GM18858 (cell line): ENCODE data around the gene GHRL.

ENCODE experiments used
- ATAC-seq: cut with Tn5 transposase; IDR thresholded peaks from one replicate; pipeline ENCODE4 v1.9.1; 2021; ENCODE audit not compliant: unreplicated experiment

The GHRL gene

GRCh38 chr3:10328460-10329071 is 35.8 kb upstream of the GHRL start:
- no peak for ATAC-seq

GRCh38 chr3:10327592-10327991 is 34.8 kb upstream of the GHRL start:
- ATAC-seq = no peak

DNA sequence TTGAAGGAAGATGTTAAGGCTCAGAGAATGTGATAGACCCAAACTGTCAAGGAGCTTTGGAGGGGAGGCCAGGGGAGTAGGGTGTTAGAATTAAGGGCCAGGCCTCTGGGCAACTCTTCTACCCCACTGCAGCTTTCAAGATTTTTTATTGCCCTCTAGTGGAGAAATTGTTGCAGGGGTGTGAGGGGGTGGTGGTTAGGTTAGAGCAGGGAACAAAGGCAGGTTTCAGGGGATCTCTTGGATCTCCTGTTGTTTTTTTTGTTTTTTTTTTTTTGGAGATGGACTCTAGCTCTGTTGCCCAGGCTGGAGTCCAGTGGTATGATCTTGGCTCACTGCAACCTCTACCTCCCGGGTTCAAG is 29.6 kb upstream of the GHRL start:
- ATAC-seq = no peak

GRCh38 chr3:10321630-10322351 is 29.0 kb upstream of the GHRL start:
- ATAC-seq = no peak

DNA sequence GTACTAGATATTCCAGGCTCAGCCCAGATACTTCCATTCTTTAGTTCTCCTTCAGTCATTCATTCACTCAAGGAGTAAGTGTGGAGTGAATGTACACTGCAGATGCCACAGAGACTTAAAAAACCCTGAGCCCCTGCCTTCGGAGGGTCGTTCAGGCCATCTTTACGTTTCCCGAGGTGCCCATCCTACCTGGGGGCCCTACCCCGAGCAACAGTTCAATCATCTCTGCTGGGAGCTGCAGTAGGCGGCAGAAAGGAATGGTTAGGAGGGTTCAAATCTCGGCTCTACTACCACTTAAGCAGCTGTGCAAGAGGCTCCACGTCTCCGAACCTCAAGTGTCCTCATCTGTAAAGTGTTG is 27.6 kb upstream of the GHRL start:
- no peak for ATAC-seq

DNA sequence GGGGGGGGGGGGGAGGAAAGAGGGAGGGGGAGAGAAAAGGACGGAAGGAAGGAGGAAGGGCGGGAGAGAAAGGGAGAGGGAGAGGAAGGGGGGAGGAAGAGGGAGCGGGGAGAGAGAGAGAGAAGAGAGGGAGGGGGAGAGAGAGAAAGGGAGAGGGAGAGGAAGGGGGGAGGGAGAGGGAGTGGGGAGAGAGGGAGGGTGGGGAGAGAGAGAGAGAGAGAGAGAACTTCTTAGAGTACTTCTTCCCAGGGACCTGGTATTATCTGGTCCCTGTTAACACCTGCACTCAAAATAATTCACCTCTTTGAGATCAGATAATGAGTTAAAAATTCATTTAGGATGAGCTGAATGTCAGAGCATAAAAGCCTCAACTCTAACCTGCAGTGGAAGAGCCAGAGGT is 27.1 kb upstream of the GHRL start:
- ATAC-seq = no peak

DNA sequence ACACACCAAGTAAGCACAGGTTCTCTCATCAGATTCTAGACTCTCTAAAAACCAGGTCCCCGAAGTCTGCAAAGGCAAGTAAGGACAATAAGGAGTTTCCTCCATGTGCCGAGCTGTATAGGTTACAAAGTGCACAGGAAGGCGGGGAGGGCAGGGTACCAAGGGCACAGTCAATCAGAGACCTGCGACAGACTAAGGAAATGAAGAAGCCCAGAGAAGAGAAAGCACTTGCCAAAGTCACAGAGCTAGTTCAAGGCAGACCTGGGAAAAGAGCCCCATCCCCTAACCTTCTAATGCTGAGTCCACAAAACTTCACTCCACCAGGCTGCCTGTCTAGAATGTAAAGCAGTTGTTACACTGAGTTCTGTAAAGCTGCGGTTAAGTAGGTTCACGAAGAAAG is 26.5 kb upstream of the GHRL start:
- ATAC-seq = no peak

- ATAC-seq = no peak
Observed at GRCh38 chr3:10317961-10318350, 25.2 kb upstream of the GHRL start.

DNA sequence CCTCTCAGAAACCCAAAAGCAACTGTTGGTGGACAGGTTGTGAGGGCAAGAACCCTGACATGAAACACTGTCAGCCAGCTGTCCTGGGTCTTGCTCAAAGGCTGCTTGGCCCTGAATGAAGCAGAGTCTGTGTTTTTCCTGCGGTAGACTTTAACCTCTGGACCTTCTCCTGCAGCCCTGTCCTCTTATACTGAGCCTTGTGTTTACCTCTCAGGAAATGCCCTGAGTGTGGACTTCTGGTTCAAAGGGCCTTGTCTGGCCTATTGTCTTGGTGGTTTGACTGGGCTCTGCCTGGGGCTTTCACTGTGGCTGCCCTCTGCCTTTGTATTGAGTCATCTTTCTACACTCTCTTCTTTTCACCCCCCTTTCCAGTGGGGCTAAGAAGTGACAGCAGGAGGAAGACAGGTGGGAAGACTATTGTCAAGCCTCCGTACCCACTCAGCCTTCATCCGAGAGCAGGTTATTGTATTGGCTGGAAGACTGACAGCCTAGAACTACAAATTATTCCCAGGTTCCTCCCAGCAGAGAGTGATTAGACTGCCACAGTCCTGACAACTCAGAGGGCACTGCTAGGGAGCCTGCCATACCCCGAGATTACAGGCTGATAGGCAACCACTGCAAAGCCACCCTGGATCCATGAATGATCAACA is 24.7 kb upstream of the GHRL start:
- no peak for ATAC-seq

DNA sequence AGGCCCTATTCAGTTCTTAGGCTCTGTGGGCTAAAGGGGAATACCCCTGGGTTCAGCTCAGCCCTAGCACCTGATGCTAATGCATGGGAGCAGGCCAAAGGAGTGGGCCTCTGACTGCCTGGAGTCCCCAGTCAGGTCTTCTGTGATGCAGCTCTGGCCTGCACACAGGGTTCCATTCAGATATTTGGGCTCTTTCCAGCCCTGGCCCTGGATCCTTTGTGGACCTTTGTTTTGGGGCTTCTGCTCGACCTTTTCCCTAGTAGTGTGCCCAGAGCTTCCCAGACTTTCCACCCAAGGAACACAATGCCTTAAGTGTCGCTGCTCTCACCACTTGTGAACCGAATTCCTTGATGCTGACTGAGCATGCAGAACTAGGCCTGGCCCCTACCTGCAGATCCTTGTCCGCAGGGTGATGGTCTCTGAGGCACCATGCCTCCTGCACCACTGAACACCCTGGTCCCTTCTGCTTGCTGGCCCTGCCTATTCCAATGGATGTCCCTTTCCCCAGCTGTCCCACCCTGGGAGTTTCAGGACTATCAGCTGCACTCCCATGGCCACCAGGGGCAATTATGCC is 23.1 kb upstream of the GHRL start:
- no peak for ATAC-seq

DNA sequence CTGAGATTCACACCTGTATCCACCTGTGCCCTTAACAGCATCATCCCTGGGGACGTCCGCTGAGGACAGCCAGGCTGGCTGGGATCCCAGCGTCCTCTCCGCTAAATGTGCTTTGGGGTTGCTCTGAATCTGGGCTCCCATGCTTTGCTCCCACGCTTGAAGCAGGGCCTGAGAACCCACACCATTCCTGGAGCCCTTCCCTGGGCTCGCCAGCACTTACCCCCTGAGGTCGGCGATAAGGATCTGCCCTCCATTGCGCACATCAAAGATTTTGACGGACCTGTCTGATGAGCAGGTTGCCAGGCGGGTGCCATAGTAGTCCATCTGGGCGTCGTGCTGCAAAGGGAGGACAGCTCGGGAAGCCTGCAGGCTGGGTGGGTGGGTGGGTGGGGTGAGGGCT is 22.4 kb upstream of the GHRL start:
- no peak for ATAC-seq

DNA sequence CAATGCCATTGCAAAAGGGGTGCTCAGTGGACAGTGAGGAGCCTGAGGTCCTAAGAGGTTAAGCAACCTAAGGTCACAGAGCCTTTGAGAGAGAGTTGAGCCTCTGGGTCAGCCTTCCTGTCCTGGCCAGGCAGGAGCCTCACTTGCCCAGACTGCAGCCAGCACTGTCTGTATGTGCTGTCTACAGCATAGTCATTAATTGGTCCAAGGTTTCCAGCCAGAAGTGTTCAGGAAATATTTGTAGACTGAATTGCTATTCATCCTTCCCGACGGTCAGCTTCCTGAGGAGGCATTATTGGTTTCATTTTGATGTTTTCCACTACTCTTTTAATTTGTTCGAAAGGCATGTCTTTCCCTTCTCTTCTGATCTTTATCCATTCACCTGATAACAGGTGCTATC is 20.1 kb upstream of the GHRL start:
- ATAC-seq = no peak

DNA sequence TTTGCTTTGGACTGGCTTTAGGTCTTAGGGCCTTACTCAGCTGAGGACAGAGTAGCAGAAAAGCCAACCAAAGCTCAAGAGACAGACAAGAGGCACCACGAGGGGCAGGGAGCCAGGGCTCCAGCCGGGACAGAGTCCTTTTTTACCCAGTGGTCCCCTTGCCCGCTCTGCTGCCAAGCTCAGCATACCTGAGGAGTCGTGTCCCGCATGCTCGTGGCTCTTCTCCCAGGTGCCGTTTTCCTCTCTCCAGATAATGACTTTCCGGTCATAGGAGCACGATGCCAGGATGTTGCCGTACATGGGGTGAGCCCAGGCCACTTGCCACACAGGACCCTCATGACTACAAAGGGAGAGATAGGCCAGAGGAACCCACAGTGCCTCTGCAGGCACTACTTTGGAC is 19.6 kb upstream of the GHRL start:
- ATAC-seq = no peak

DNA sequence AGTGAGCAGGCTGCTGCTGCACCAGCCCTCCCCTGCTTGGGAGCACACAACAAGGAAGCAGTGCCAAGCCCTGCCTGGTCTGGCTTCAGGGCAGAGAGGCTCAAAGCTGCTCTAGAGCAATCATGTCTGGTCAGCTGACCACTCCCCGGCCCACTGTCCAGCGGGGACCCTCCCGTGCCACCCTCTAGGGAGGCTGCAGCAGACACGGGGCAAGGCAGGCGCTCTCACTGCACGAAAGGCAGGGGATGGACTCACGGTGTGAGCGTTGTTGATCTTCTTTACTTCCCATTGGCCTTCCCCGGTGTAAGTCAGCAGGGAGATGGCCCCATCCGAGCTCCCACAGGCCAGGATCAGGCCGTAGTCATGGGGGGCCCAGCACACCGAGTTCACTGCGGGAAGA is 19.0 kb upstream of the GHRL start:
- no peak for ATAC-seq

- no peak for ATAC-seq
Observed at GRCh38 chr3:10310578-10310977, 17.8 kb upstream of the GHRL start.

GRCh38 chr3:10309736-10310135 is 17.0 kb upstream of the GHRL start:
- ATAC-seq = no peak

DNA sequence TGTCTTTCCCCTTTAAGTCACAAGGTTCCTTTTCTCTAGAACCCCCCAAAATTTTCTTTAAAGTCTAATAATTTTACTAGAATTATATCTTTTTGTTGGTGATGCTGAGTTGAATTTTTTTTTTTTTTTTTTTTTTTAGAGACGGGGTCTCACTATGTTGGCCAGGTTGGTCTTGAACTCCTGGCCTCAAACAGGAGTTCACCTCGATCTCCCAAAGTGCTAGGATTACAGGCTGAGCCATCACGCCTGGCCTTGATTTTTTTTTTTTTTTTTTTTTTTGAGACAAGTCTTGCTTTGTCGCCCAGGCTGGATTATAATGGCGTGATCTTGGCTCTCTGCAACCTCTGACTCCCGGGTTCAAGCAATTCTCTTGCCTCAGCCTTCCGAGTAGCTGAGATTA is 15.9 kb upstream of the GHRL start:
- no peak for ATAC-seq

DNA sequence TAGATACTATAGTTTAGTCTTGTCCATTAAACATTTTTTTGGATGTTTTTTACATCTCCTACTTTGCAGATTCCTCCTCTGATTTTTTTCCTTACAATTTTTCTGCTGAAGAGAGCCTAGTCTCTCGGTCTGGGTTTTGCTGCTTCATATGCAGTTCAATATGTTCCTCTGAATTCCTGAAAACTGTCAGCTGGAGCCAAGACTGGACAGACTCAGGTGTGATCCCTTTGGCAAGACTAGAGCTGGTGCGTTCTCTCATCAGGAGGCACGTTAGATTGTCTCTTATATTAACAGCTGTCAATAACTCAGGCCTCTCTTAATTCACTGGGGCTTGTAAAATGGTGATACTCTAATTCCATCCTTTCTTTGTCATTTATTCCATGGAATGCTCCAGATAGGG is 13.4 kb upstream of the GHRL start:
- ATAC-seq = no peak

DNA sequence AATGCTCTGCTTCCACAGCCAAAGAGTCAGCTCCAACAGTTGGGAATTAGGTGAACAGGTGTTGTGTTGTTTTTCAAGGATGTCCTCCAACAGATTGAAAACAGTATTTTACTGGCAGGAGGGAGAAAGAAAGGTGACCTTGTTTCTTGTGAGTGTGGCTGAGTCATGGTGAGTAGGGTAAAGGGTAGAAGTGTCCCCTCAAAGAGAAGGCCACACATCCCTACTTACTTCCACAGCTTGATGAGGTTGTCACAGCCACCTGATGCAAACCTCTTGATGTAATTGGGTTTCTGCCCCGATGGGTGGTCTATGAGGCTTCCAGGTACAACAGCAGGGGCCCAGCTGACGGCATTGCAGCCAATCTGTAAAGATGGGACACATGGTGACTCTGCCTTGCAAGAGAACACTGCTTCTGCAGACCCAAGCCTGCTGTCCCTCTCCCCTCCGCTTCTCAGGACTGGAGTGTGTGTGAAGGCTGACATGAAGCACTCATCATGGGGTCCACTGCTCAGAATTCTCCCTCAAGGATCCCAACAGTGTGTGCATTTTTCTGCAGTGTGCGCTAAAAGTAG is 12.7 kb upstream of the GHRL start:
- ATAC-seq = no peak

- no peak for ATAC-seq
Observed at GRCh38 chr3:10304905-10305304, 12.2 kb upstream of the GHRL start.

GRCh38 chr3:10303785-10304184 is 11.0 kb upstream of the GHRL start:
- no peak for ATAC-seq

- ATAC-seq = no peak
Observed at GRCh38 chr3:10303105-10303504, 10.4 kb upstream of the GHRL start.
